Measurements from ENCODE around the gene ZNF622. TPM values are rescaled to one million over a fixed set of nuclear protein-coding genes. Genes with fewer than 3 reads are reported as not detected.

Gene ZNF622
- total RNA-seq, 1 experiment from 2014 or later = 54.4 TPM

DNA sequence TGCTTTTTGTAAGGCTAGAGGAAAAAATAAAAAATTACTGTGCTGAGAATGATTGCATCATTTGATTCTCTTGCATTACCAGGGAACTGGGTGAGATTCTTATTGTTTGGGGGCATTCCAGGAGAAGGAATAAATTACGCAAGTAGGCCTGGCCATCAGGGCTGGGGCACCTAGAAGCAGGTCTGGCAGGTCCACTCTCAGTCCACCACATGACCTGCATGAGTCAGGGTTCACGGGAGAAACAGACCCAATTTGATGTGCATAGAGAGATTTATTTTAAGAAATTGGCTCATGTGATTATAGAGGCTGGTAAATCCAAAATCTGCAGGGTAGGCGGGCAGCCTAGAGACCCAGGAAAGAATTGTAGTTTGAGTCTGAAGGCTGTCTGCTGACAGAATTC is 59.6 kb downstream of the ZNF622 start:
- no peaks in the 10 kb centered on the region for H3F3A ChIP-seq (ENCODE audit: insufficient read depth, low read depth)
- peak overlapping the region; percentile 45 for H3K4me2 ChIP-seq
- peaks cover 17% of the 10 kb centered on the region for H3K4me1 ChIP-seq (replicated peaks; ENCODE audit: insufficient read depth)
- peaks cover 13% of the 10 kb centered on the region for H3K27me3 ChIP-seq (ENCODE audit: insufficient read depth, low read depth)
- no peaks in the 10 kb centered on the region for H3K9me2 ChIP-seq (ENCODE audit: insufficient read depth)
- no peak overlapping the region for H3K4me3 ChIP-seq
- CTCF ChIA-PET = no interaction called here
- TF ChIP-seq, protein P1, sequence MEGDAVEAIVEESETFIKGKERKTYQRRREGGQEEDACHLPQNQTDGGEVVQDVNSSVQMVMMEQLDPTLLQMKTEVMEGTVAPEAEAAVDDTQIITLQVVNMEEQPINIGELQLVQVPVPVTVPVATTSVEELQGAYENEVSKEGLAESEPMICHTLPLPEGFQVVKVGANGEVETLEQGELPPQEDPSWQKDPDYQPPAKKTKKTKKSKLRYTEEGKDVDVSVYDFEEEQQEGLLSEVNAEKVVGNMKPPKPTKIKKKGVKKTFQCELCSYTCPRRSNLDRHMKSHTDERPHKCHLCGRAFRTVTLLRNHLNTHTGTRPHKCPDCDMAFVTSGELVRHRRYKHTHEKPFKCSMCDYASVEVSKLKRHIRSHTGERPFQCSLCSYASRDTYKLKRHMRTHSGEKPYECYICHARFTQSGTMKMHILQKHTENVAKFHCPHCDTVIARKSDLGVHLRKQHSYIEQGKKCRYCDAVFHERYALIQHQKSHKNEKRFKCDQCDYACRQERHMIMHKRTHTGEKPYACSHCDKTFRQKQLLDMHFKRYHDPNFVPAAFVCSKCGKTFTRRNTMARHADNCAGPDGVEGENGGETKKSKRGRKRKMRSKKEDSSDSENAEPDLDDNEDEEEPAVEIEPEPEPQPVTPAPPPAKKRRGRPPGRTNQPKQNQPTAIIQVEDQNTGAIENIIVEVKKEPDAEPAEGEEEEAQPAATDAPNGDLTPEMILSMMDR (conservative IDR thresholded peaks at IDR 0.05) = no peak
- TF ChIP-seq EZH2 (IDR thresholded peaks at IDR 0.05; ENCODE audit: low read depth) = no peak
- H3K79me2 ChIP-seq (ENCODE audit: low read depth) = no peaks in the 10 kb centered on the region
- no TSS peak for BruUV-seq (replicated peaks)
- no peak overlapping the region for H2AFZ ChIP-seq
- H3K9me3 ChIP-seq (ENCODE audit: insufficient read depth, low read depth) = no peaks in the 10 kb centered on the region
- intact Hi-C loops (cut with micrococcal nuclease; ENCODE audit: unreplicated experiment) = no loop called here
- DNase-seq = peak; percentile 27 to 76
- H3K27ac ChIP-seq = no peak overlapping the region
- POLR2A ChIA-PET (ENCODE audit: unreplicated experiment) = no interaction called here
- no peaks in the 10 kb centered on the region for H4K20me1 ChIP-seq (ENCODE audit: insufficient read depth)
- no peaks in the 10 kb centered on the region for H3K36me3 ChIP-seq (ENCODE audit: low read depth)

Other genes with a start within 250 kb of the ZNF622 start
- gene RETREG1, start 151.2 kb upstream of the ZNF622 start, total RNA-seq (2021) = 5.6 and 9.7 TPM in 2 replicates

Data from PC-9 (cell line).